AG04450 (cell line): ENCODE data around the gene NAA16. TPM values are rescaled to one million over a fixed set of nuclear protein-coding genes. Genes with fewer than 3 reads are reported as not detected.

Experiments
- CTCF ChIA-PET: fragments of 300-600, 350-600 bp; formaldehyde crosslinking; extraction: SDS; loops from one replicate; lab custom pipeline; 2022; ENCODE audit warnings: antibody characterized with exemption, inconsistent platforms; lab: Charles Lee
- POLR2A ChIA-PET: fragments of 350-600 bp; formaldehyde crosslinking; extraction: SDS; loops from one replicate; lab custom pipeline; 2021; ENCODE audit warnings: antibody characterized with exemption, inconsistent platforms; lab: Yijun Ruan, JAX
- DNase-seq: peaks from one replicate; pipeline ENCODE4 v3.0.0-alpha.2; 2011; ENCODE audit warnings: low read depth, low spot score
- H3K27ac ChIP-seq: one replicate; pipeline ENCODE4 v1.5.1; 2012; ENCODE audit warnings: low read depth, low read length, control low read depth
- H3K27me3 ChIP-seq: one replicate; pipeline ENCODE4 v1.6.0; 2012; ENCODE audit warnings: low read length; ENCODE audit not compliant: control insufficient read depth, insufficient read depth
- H3K4me3 ChIP-seq: 2 replicates; pipeline ENCODE4 v1.5.1; 2011; ENCODE audit warnings: mild to moderate bottlenecking, low read depth, low read length, control low read depth
- H3K9me3 ChIP-seq: 2 replicates; pipeline ENCODE4 v1.5.1; 2012; ENCODE audit warnings: low read length; ENCODE audit not compliant: control insufficient read depth, insufficient read depth
- polyA plus RNA-seq: library from polyadenylated mRNA; depleted of rRNA; stranded (reverse); fragments of >200 nt; gene quantifications from 2 replicates; pipeline ENCODE4 v1.2.3, GENCODE V29; 2011
- TF ChIP-seq, protein P1 (sequence below): IDR thresholded peaks from 2 replicates; pipeline ENCODE4 v1.5.1; 2011; ENCODE audit warnings: low read depth, low read length, control low read depth, inconsistent platforms

Gene NAA16
- polyA plus RNA-seq, 1 experiment: 14.9 TPM

DNA sequence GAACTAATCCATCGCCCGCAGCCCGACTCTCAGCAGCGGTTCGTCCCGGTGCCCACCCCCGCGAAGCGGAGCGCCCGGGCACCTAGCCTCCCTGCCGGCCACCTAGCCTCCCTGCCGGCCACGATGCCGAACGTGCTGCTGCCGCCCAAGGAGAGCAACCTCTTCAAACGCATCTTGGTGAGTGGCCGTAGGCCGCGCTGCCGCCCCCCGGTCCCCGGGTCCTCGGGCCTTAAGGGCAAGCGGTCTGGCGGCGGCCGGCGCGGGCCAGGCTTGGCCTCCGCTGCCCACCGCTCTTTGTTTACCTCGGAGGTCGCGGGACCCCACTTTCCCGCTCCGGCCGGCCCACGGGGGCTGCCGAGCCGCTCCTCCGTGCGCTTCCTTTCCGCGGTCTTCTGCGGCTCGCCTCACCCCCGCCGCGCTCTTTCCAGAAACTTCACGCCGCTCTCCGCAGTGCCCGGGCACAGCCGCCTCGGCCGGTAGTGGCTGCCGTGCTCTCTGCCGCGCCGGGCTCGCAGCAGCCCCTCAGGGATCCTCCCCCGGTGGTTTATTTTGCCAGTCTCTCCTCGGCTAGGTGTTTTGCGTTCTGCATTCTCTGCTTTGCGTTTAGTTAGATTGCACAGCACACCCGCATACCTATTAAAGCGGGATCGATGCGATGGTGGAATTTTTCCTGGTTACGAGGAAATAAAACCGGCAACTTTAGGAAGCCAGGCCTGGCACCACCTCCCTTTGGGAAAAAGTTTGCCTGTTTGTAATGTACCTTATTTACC lies 524 bp downstream of the NAA16 start:
- DNase-seq: no peak
- Histone ChIP-seq H3K27ac (peak overlapping the region; percentile 83), H3K9me3 (no peaks in the 10 kb centered on the region), H3K27me3 (no peaks in the 10 kb centered on the region), H3K4me3 (peak overlapping the region; percentile 87)
- TF ChIP-seq, protein P1, sequence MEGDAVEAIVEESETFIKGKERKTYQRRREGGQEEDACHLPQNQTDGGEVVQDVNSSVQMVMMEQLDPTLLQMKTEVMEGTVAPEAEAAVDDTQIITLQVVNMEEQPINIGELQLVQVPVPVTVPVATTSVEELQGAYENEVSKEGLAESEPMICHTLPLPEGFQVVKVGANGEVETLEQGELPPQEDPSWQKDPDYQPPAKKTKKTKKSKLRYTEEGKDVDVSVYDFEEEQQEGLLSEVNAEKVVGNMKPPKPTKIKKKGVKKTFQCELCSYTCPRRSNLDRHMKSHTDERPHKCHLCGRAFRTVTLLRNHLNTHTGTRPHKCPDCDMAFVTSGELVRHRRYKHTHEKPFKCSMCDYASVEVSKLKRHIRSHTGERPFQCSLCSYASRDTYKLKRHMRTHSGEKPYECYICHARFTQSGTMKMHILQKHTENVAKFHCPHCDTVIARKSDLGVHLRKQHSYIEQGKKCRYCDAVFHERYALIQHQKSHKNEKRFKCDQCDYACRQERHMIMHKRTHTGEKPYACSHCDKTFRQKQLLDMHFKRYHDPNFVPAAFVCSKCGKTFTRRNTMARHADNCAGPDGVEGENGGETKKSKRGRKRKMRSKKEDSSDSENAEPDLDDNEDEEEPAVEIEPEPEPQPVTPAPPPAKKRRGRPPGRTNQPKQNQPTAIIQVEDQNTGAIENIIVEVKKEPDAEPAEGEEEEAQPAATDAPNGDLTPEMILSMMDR: no peak
- POLR2A ChIA-PET: interaction anchor here (0.6 to 1.0 kb wide), 4 partner anchors 21 to 251 kb away, joined by 3 to 6 read pairs (median 4); no protein-coding TSS in a partner anchor
- CTCF ChIA-PET: no interaction called here

DNA sequence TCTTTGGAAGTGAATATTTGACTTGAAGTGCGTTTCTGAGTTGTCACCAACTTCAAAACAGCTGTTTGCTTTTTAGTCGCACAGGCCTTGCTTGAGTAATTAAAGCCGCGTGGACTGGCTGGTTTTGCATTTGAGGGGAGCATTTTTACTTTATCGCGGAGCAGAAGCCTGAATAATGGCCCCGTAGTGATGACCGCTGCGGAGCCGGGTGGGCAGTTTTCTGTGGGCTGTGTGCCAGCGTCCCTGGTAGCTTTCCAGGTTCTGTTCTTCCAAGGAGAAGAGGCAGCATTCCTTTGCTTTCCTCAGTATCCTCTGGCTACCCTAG lies 1.1 kb downstream of the NAA16 start:
- H3K4me3 ChIP-seq: peak overlapping the region; percentile 87
- ChIA-PET CTCF (no interaction called here), POLR2A (interaction anchor here (0.6 to 1.0 kb wide), 3 partner anchors 231 to 251 kb away, joined by 3 to 6 read pairs (median 6); no protein-coding TSS in a partner anchor)
- TF ChIP-seq, protein P1: no peak
- DNase-seq: no peak
- H3K27ac ChIP-seq: peak overlapping the region; percentile 83
- no peaks in the 10 kb centered on the region for H3K9me3 ChIP-seq
- no peaks in the 10 kb centered on the region for H3K27me3 ChIP-seq

DNA sequence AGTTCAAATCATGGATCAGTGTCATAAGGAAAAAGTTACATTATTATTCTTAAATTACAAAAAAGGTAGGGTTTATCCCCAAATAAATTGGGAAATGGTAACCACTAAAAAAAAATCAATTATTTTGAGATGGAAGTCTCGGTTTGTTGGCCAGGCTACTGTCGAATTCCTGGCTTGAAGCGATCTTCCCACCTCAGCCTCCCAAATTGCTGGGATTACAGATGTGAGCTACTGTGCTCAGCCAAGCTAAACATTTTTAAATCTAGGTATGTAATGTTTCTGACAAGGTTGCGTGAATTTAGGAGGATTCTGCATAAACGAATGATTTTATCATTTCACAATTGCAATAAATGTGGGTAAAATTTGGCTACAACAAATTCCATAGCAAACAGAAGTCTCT lies 2.0 kb downstream of the NAA16 start:
- POLR2A ChIA-PET: no interaction called here
- Histone ChIP-seq H3K27me3 (no peaks in the 10 kb centered on the region), H3K4me3 (peak overlapping the region; percentile 87), H3K27ac (no peak overlapping the region), H3K9me3 (no peaks in the 10 kb centered on the region)
- CTCF ChIA-PET: interaction anchor here (0.7 kb wide), 1 partner anchor 214 kb away, joined by 3 read pairs; no protein-coding TSS in a partner anchor
- no peak for DNase-seq
- TF ChIP-seq, protein P1: no peak

DNA sequence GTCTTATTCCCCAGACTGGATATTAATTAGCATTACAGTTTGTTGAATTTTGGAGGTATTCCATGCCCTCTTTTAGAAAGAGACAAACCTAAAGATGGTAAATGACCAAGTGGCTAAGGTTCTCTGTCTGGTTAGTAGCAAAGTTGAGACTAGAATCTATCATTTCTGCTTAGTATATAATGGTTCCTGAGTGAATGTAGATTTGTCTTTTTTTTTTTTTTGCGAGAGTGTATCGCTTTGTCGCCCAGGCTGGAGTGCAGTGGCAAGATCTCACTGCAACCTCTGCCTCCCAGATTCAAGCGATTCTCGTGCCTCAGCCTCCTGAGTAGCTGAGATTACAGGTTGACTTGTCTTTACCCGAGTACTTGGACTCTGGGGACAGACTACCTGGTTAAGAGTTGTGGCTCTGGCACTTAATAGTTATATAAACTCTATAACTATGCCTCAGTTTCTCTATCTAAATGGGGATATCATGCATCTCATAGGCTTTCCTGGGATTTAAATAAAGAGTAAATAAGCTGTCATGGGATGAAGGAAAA lies 2.7 kb downstream of the NAA16 start:
- CTCF ChIA-PET: interaction anchor here (0.7 kb wide), 1 partner anchor 214 kb away, joined by 3 read pairs; no protein-coding TSS in a partner anchor
- H3K27ac ChIP-seq: no peak overlapping the region
- TF ChIP-seq, protein P1: no peak
- H3K9me3 ChIP-seq: no peaks in the 10 kb centered on the region
- no peaks in the 10 kb centered on the region for H3K27me3 ChIP-seq
- DNase-seq: no peak
- POLR2A ChIA-PET: no interaction called here
- peak overlapping the region; percentile 33 for H3K4me3 ChIP-seq
